ENCODE data around the gene ENOX1. TPM values are rescaled to one million over a fixed set of nuclear protein-coding genes. Genes with fewer than 3 reads are reported as not detected.

The ENOX1 gene
- total and polyA plus RNA-seq, 2 of the 8 experiments (the other 6 are each of a cell fraction or from before 2014, with no cell fraction given): 0.23 to 0.37 TPM

DNA sequence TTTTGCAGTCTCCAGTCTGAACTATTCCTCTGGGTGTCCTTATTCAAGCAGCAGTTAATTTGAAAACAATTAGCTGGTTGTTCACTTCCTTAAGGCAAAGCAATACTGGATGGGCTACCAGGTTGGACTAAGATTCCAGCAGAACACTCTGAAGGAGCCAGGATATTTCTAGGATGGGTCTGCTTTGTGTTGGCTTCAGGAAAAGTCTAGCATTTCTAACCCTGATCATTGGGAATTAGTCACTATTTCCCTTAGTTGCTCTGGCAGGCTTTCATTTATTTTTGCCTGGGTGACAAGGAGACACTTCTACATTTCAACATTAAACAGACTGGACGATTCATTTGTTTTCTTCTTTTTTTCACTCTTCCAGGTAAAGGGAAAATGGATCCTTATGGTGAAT, 228.4 kb downstream of the ENOX1 start:
- no peaks in the 10 kb centered on the region for H3K27me3 ChIP-seq (replicated peaks in 1 of 4; ENCODE audit: control insufficient read depth in 3 of 4, extremely low read depth in 1 of 4, insufficient read depth in 3 of 4, low read length in 3 of 4)
- no peak overlapping the region for H2BK15ac ChIP-seq (ENCODE audit: low read length)
- H2BK12ac ChIP-seq (ENCODE audit: low read depth, low read length): no peak overlapping the region
- H3K79me1 ChIP-seq (ENCODE audit: low read depth, low read length): no peaks in the 10 kb centered on the region
- no peaks in the 10 kb centered on the region for H3K23me2 ChIP-seq (ENCODE audit: low read depth, low read length)
- no peak overlapping the region for H3K18ac ChIP-seq (ENCODE audit: extremely low read depth, low read length)
- H3K36me3 ChIP-seq (ENCODE audit: control insufficient read depth in 2 of 4, insufficient read depth in 4 of 4, low read length in 3 of 4): no peaks in the 10 kb centered on the region
- no peaks in the 10 kb centered on the region for H4K20me1 ChIP-seq (replicated peaks in 1 of 2; ENCODE audit: control insufficient read depth in 1 of 2, insufficient read depth in 2 of 2, low read length in 2 of 2)
- ChIA-PET CTCF (ENCODE audit: partially characterized antibody) (no interaction called here), POLR2A (ENCODE audit: partially characterized antibody) (no interaction called here)
- H3K4ac ChIP-seq (replicated peaks; ENCODE audit: insufficient read length, low read depth, low read length): no peak overlapping the region
- no peak overlapping the region for H3K56ac ChIP-seq (replicated peaks; ENCODE audit: insufficient read length, low read depth, low read length)
- no peak overlapping the region for H2BK120ac ChIP-seq (replicated peaks; ENCODE audit: low read depth, low read length)
- no peak overlapping the region for H3K9ac ChIP-seq (replicated peaks in 1 of 4; ENCODE audit: extremely low read depth in 1 of 4, low read depth in 3 of 4, low read length in 3 of 4)
- WGBS, 2 experiments (ENCODE audit: extremely low coverage in 1 of 2, insufficient coverage in 1 of 2, insufficient read length in 1 of 2, insufficient replicate concordance in 2 of 2, low coverage in 1 of 2, low lambda C conversion rate in 2 of 2, missing lambda C conversion rate in 1 of 2): 73% methylated on average over 1 of the region's 1 CpG; no CpG with 5 or more reads in 1 of the 2 experiments
- H4K5ac ChIP-seq (ENCODE audit: insufficient read length, low read depth, low read length): no peak overlapping the region
- H3K14ac ChIP-seq (ENCODE audit: insufficient read length): no peak overlapping the region
- no peaks in the 10 kb centered on the region for H3K9me3 ChIP-seq (ENCODE audit: insufficient read depth in 2 of 2, low read depth in 1 of 2, low read length in 1 of 2)
- H4K91ac ChIP-seq (replicated peaks; ENCODE audit: insufficient read length, low read length): no peak overlapping the region
- no peak overlapping the region for H2AK5ac ChIP-seq (ENCODE audit: low read depth, low read length)
- no peak overlapping the region for H3K27ac ChIP-seq (ENCODE audit: low read depth, low read length)
- DNase-seq (ENCODE audit: low read depth in 1 of 2, low spot score in 2 of 2): no peak
- no peak overlapping the region for H3K23ac ChIP-seq (ENCODE audit: insufficient read length)
- H3K79me2 ChIP-seq (ENCODE audit: control insufficient read depth in 1 of 2, insufficient read depth in 2 of 2, low read length in 2 of 2): no peaks in the 10 kb centered on the region
- TF ChIP-seq GTF2F1 (IDR thresholded peaks at IDR 0.05; ENCODE audit: borderline replicate concordance, low read depth, low read length) (no peak), RBBP5 (IDR thresholded peaks at IDR 0.05; ENCODE audit: borderline replicate concordance, low read depth, low read length) (no peak), SIX5 (IDR thresholded peaks at IDR 0.05; ENCODE audit: low read depth, low read length) (no peak), CTBP2 (IDR thresholded peaks at IDR 0.05; ENCODE audit: borderline replicate concordance, insufficient read depth, insufficient read length, low read length) (no peak), SUZ12 (IDR thresholded peaks at IDR 0.05; ENCODE audit: low read length) (no peak), JUND (IDR thresholded peaks at IDR 0.05; ENCODE audit: low read length) (no peak), ZNF274 (IDR thresholded peaks at IDR 0.05; ENCODE audit: borderline replicate concordance, extremely low read depth, low read length) (no peak), CEBPB (IDR thresholded peaks at IDR 0.05; ENCODE audit: low read depth, low read length) (no peak)
- TF ChIP-seq, protein P1, sequence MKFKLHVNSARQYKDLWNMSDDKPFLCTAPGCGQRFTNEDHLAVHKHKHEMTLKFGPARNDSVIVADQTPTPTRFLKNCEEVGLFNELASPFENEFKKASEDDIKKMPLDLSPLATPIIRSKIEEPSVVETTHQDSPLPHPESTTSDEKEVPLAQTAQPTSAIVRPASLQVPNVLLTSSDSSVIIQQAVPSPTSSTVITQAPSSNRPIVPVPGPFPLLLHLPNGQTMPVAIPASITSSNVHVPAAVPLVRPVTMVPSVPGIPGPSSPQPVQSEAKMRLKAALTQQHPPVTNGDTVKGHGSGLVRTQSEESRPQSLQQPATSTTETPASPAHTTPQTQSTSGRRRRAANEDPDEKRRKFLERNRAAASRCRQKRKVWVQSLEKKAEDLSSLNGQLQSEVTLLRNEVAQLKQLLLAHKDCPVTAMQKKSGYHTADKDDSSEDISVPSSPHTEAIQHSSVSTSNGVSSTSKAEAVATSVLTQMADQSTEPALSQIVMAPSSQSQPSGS (IDR thresholded peaks at IDR 0.05; ENCODE audit: low read length): no peak
- TF ChIP-seq, protein P2, sequence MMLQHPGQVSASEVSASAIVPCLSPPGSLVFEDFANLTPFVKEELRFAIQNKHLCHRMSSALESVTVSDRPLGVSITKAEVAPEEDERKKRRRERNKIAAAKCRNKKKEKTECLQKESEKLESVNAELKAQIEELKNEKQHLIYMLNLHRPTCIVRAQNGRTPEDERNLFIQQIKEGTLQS (IDR thresholded peaks at IDR 0.05; ENCODE audit: insufficient read depth, low read depth, low read length): no peak
- H3K4me2 ChIP-seq (ENCODE audit: insufficient read depth in 1 of 2, low read depth in 2 of 2, low read length in 2 of 2): no peak overlapping the region
- H2AFZ ChIP-seq (ENCODE audit: low read length): no peak overlapping the region
- H2BK5ac ChIP-seq (ENCODE audit: low read depth, low read length): no peak overlapping the region
- no peak overlapping the region for H2BK20ac ChIP-seq (ENCODE audit: low read length)
- H3K4me1 ChIP-seq (replicated peaks in 1 of 4; ENCODE audit: control insufficient read depth in 3 of 4, insufficient read depth in 4 of 4, low read length in 3 of 4): no peaks in the 10 kb centered on the region
- no peak for FAIRE-seq
- H4K8ac ChIP-seq (ENCODE audit: extremely low read depth, insufficient read depth, low read length): no peak overlapping the region
- no peak overlapping the region for H3K4me3 ChIP-seq (ENCODE audit: extremely low read depth in 1 of 4, insufficient read depth in 2 of 4, low read depth in 3 of 4, low read length in 4 of 4)

Data from H1 (cell line).